ENCODE data around the gene DHX58. TPM values are rescaled to one million over a fixed set of nuclear protein-coding genes. Genes with fewer than 3 reads are reported as not detected.

The DHX58 gene
- total and polyA plus RNA-seq, 2 donors (not counting 1 experiment from before 2014, with no cell fraction given): 39.7 to 57.6 TPM

GRCh38 chr17:42111871-42112551 is 503 bp downstream of the DHX58 start:
- ChIA-PET CTCF (interaction anchor here (0.8 to 6.9 kb wide), 12 partner anchors 11 to 436 kb away, joined by 3 to 115 read pairs (median 4); partner anchors contain the start of genes CNP, KCNH4 and NKIRAS2), POLR2A (interaction anchor here (0.6 to 1.9 kb wide), 8 partner anchors 9 to 252 kb away, joined by 3 to 25 read pairs (median 5); partner anchors contain the start of genes CNP, DNAJC7 and KAT2A)
- DNase-seq: no peak
- no peaks in the 10 kb centered on the region for H3K27me3 ChIP-seq (replicated peaks in 1 of 4; ENCODE audit: control extremely low read depth in 1 of 4, control insufficient read depth in 3 of 4, insufficient read depth in 4 of 4, low read length in 3 of 4)
- Mint-ChIP-seq H3K4me1 (peaks cover 61% of the 10 kb centered on the region), H3K4me3 (peak overlapping the region; percentile 88), H3K9me3 (ENCODE audit: insufficient read depth) (no peaks in the 10 kb centered on the region), H3K27ac (peak overlapping the region; percentile 84), H3K27me3 (no peaks in the 10 kb centered on the region)
- peak overlapping the region; percentile 26 to 77 (median 53) for H3K4me3 ChIP-seq (ENCODE audit: control extremely low read depth in 1 of 5, extremely low read depth in 1 of 5, insufficient read depth in 1 of 5, low read depth in 2 of 5, low read length in 4 of 5)
- ATAC-seq (ENCODE audit: low read depth): no peak
- WGBS (ENCODE audit: insufficient coverage): 19% methylated on average over 11 of the region's 12 CpGs
- peak overlapping the region; percentile 92 for H3K4me2 ChIP-seq (replicated peaks; ENCODE audit: low read depth, low read length, poor library complexity, severe bottlenecking)
- H3K9ac ChIP-seq (ENCODE audit: low read length): peak overlapping the region; percentile 81
- TF ChIP-seq EZH2 (IDR thresholded peaks at IDR 0.05; ENCODE audit: borderline replicate concordance, insufficient read depth, low read depth, low read length, poor library complexity, severe bottlenecking) (no peak), CTCF (IDR thresholded peaks at IDR 0.05) (no peak)
- H2AFZ ChIP-seq (ENCODE audit: insufficient read depth, low read depth, low read length, poor library complexity, severe bottlenecking): peak overlapping the region; percentile 73
- peaks cover 0 to 4% (median 0%) of the 10 kb centered on the region in 3 donors for H3K9me3 ChIP-seq (ENCODE audit: control extremely low read depth in 1 of 3, control insufficient read depth in 2 of 3, insufficient read depth in 1 of 3, low read length in 2 of 3)
- H3K79me2 ChIP-seq (ENCODE audit: control insufficient read depth, insufficient read depth, low read length): peaks cover 14% of the 10 kb centered on the region
- peak overlapping the region; percentile 85 to 88 for H3K27ac ChIP-seq (ENCODE audit: low read length in 2 of 2)
- no peaks in the 10 kb centered on the region for H4K20me1 ChIP-seq (ENCODE audit: control insufficient read depth, insufficient read depth, low read length, poor library complexity, severe bottlenecking)
- H3K36me3 ChIP-seq (replicated peaks in 1 of 2; ENCODE audit: control extremely low read depth in 1 of 2, control insufficient read depth in 1 of 2, extremely low read depth in 1 of 2, insufficient read depth in 2 of 2, low read length in 1 of 2): peaks cover 0 to 28% of the 10 kb centered on the region in 2 experiments
- H3K4me1 ChIP-seq (ENCODE audit: control insufficient read depth in 2 of 2, insufficient read depth in 2 of 2, low read length in 2 of 2): peaks cover 43 to 60% of the 10 kb centered on the region in 2 donors
- intact Hi-C loops (cut with micrococcal nuclease): loop anchor here (1.0 to 10.0 kb wide), 5 partner anchors 43 to 273 kb away; partner anchors contain the start of genes KCNH4, ODAD4 and STAT3

DNA sequence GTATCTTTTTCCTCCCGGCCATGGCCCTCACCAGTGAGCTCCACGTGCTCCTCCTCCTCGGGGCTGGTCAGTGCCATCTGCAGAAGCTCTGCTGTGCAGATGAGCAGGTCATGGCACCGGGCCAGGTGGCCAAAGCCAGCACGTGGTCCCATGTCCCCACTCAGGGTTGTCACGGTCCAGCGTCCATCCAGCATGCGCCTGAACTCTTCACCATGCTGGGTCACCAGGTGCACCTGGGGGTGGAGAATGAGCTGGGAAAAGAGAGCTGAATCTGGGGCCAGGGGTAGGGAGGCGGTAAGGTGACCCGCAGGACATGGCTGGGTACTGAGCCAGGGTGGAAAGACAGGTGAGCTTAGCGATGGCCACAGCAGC is 1.3 kb downstream of the DHX58 start:
- TF ChIP-seq CTCF (IDR thresholded peaks at IDR 0.05) (no peak), EZH2 (IDR thresholded peaks at IDR 0.05; ENCODE audit: borderline replicate concordance, insufficient read depth, low read depth, low read length, poor library complexity, severe bottlenecking) (no peak)
- Mint-ChIP-seq H3K27ac (peak overlapping the region; percentile 70), H3K9me3 (ENCODE audit: insufficient read depth) (no peaks in the 10 kb centered on the region), H3K4me3 (peak overlapping the region; percentile 88), H3K4me1 (peaks cover 57% of the 10 kb centered on the region), H3K27me3 (no peaks in the 10 kb centered on the region)
- peaks cover 40 to 55% of the 10 kb centered on the region in 2 donors for H3K4me1 ChIP-seq (ENCODE audit: control insufficient read depth in 2 of 2, insufficient read depth in 2 of 2, low read length in 2 of 2)
- no peak overlapping the region for H3K4me3 ChIP-seq (ENCODE audit: control extremely low read depth in 1 of 5, extremely low read depth in 1 of 5, insufficient read depth in 1 of 5, low read depth in 2 of 5, low read length in 4 of 5)
- CTCF ChIA-PET: interaction anchor here (1.1 to 6.9 kb wide), 4 partner anchors 44 to 148 kb away, joined by 3 to 115 read pairs (median 18); partner anchors contain the start of genes CNP, KCNH4 and NKIRAS2
- peak overlapping the region in 1 of 2 donors; percentile 6 for H3K27ac ChIP-seq (ENCODE audit: low read length in 2 of 2)
- no peak overlapping the region for H2AFZ ChIP-seq (ENCODE audit: insufficient read depth, low read depth, low read length, poor library complexity, severe bottlenecking)
- no peak for ATAC-seq (ENCODE audit: low read depth)
- H3K4me2 ChIP-seq (replicated peaks; ENCODE audit: low read depth, low read length, poor library complexity, severe bottlenecking): peak overlapping the region; percentile 92
- no peaks in the 10 kb centered on the region for H4K20me1 ChIP-seq (ENCODE audit: control insufficient read depth, insufficient read depth, low read length, poor library complexity, severe bottlenecking)
- POLR2A ChIA-PET: no interaction called here
- H3K9ac ChIP-seq (ENCODE audit: low read length): no peak overlapping the region
- peak; percentile 18 for DNase-seq
- peaks cover 0 to 4% (median 0%) of the 10 kb centered on the region in 3 donors for H3K9me3 ChIP-seq (ENCODE audit: control extremely low read depth in 1 of 3, control insufficient read depth in 2 of 3, insufficient read depth in 1 of 3, low read length in 2 of 3)
- 96% methylated on average over 11 of the region's 11 CpGs for WGBS (ENCODE audit: insufficient coverage)
- H3K79me2 ChIP-seq (ENCODE audit: control insufficient read depth, insufficient read depth, low read length): peaks cover 14% of the 10 kb centered on the region
- peaks cover 0 to 25% of the 10 kb centered on the region in 2 experiments for H3K36me3 ChIP-seq (replicated peaks in 1 of 2; ENCODE audit: control extremely low read depth in 1 of 2, control insufficient read depth in 1 of 2, extremely low read depth in 1 of 2, insufficient read depth in 2 of 2, low read length in 1 of 2)
- H3K27me3 ChIP-seq (replicated peaks in 1 of 4; ENCODE audit: control extremely low read depth in 1 of 4, control insufficient read depth in 3 of 4, insufficient read depth in 4 of 4, low read length in 3 of 4): no peaks in the 10 kb centered on the region
- intact Hi-C loops (cut with micrococcal nuclease): loop anchor here (10.0 kb wide), 1 partner anchor 274 kb away; the partner anchor contains the start of gene STAT3
